Endometrium (tissue), 2 donors: Measurements from ENCODE around the gene MYL1.

Experiments
- FAIRE-seq: peaks from 2 replicates; lab custom pipeline; 2012; peaks lifted over from hg19 to GRCh38; lab: Jason Lieb, UNC
- donor health status: control.
- donor health status: control.

MYL1 gene

GRCh38 chr2:210267698-210268097 lies 47.3 kb downstream of the MYL1 start:
- no peak for FAIRE-seq

DNA sequence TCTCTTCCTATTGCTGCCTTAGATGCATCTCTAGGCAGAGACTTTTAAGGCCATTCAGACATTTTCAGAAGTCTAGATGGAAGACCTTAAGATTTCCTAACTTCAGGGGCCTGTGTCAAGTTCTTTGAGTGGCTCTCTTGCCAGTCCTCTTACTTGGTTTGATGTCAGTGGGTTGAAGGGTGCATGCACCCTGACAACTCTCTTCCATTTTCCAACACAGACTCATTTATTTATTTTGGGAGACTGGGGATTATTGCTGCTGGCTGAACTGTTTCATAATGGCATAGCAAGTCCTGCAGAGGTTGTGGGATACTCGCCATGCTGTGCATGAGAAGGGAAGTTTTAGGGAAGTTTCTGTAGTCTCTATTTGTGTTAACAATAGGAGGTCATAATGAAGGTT lies 50.7 kb downstream of the MYL1 start:
- FAIRE-seq = no peak

- no peak for FAIRE-seq
These were observed 51.1 kb downstream of the MYL1 start for GRCh38 chr2:210263841-210264240.

- FAIRE-seq = no peak
These were observed 52.9 kb downstream of the MYL1 start for GRCh38 chr2:210262036-210262435.

DNA sequence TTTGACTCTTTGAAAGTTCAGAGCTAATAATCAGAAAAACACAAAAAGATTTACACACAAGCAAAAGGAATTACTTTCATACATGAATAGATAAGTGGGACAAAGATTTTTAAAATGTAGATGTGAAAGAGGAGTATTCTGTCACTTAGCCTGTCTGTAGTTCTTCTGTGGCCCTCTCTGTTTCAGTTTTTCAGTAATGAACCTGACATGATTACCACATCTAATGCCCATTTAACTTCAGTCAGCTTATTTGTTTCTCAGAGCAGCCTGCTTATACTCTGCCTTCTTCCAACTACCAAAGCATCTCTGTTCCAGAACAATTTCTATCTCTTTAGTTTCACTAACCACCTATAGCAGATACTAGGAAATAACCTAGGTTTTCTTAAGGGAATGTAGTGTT lies 55.3 kb downstream of the MYL1 start:
- no peak for FAIRE-seq

DNA sequence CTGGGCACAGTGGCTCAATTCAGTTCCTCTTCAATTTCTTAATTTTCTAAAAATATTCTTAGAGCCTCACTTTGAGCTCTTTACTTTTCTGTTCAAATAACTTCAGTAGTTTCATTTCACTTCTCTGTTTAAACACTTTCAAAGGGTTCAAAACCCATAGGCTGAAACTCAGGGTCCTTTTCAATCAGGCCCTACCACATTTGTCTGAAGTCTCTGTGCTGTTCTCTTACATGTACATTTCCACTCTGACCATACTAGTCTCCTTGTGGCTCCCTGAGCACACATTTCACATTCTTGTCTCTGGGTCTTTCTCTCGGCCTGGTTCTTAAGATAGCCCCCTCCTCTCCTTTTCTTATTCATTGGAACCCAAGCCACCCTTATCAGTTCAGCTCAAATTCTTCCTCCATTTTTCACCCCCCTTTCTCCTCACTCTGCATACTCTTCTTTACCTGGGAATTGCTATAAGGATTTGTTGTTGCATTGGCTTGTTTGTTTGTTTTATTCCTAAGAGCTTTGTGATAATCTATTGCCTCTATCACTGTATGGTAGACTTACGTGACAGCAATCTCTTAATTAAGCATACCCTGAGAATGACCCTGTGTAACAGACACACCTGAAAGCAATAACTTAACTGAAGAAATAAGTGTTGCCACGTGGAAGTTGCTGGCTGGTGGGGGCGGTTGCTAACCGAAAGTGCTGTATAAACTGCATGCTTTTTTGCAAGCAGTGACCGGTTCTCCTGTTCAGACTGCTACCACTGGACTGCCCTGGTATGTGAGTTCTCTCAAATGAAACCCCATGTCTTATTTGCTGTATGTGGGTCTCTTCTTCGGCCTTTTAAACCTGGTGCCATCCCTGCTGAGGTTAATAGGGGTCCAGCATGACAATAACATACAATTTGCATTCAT lies 62.0 kb downstream of the MYL1 start:
- no peak for FAIRE-seq

GRCh38 chr2:210250622-210251021 lies 64.4 kb downstream of the MYL1 start:
- no peak for FAIRE-seq
